WTC11 (cell line): Measurements from ENCODE around the gene OASL. TPM values are rescaled to one million over a fixed set of nuclear protein-coding genes. Genes with fewer than 3 reads are reported as not detected.

Experiments
- CREB1 ChIP-seq: sonication (generic); formaldehyde crosslinking; IDR thresholded peaks from 2 replicates; pipeline ENCODE4 v1.8.0; 2023; ENCODE audit warnings: mild to moderate bottlenecking, missing genetic modification reagents
- SMAD4 ChIP-seq: sonication (generic); formaldehyde crosslinking; IDR thresholded peaks from 2 replicates; pipeline ENCODE4 v1.8.0; 2022; ENCODE audit warnings: mild to moderate bottlenecking, missing genetic modification reagents
- ZNF423 ChIP-seq: fragments of 250-450 bp; sonication (Bioruptor Pico); IDR thresholded peaks from 2 replicates; pipeline ENCODE4 v2.1.2; 2022; ENCODE audit warnings: mild to moderate bottlenecking, moderate library complexity
- total RNA-seq: library from RNA; stranded (reverse); gene quantifications from 3 replicates; pipeline ENCODE4 v1.2.3, GENCODE V29; 2021
- TF ChIP-seq, protein P1 (sequence below): fragments of 200-600 bp; IDR thresholded peaks from 2 replicates; pipeline ENCODE4 v1.8.0; 2022; ENCODE audit warnings: antibody characterized with exemption

OASL gene
- total RNA-seq, 1 experiment from 2014 or later: 0.28 TPM

DNA sequence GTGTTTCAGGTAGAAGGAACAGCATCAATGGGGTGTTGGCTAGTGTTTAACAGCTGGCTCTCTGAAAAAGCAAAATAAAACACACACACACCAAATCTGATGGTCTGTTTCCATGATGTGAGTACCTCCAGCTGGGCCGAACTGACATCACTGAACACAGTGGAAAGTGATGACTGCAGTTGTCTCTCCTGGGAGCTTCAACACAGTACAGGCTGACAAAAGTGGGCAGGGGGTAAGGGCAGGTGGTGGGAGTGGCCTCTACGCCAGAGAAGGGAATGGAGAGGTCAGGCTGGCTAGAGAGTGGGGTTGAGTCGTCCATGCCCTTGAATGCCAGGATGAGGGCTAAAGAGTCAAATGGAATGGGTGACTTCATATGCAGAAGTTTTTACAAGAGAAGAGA is 68.7 kb downstream of the OASL start (continued):
- TF ChIP-seq, protein P1, sequence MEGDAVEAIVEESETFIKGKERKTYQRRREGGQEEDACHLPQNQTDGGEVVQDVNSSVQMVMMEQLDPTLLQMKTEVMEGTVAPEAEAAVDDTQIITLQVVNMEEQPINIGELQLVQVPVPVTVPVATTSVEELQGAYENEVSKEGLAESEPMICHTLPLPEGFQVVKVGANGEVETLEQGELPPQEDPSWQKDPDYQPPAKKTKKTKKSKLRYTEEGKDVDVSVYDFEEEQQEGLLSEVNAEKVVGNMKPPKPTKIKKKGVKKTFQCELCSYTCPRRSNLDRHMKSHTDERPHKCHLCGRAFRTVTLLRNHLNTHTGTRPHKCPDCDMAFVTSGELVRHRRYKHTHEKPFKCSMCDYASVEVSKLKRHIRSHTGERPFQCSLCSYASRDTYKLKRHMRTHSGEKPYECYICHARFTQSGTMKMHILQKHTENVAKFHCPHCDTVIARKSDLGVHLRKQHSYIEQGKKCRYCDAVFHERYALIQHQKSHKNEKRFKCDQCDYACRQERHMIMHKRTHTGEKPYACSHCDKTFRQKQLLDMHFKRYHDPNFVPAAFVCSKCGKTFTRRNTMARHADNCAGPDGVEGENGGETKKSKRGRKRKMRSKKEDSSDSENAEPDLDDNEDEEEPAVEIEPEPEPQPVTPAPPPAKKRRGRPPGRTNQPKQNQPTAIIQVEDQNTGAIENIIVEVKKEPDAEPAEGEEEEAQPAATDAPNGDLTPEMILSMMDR: no peak
- TF ChIP-seq CREB1 (CRISPR knock-in tag) (no peak), ZNF423 (no peak), SMAD4 (CRISPR knock-in tag) (no peak)

Other genes with a start within 250 kb of the OASL start
- 32.5 to 35.5 TPM (median 33.8 TPM) in 3 replicates for gene SPPL3, start 134.9 kb downstream of the OASL start, total RNA-seq
- not detected in 3 replicates for gene HNF1A, start 60.7 kb downstream of the OASL start, total RNA-seq
- gene C12orf43, start 22.8 kb downstream of the OASL start, total RNA-seq: 19.1 to 20.7 TPM (median 19.2 TPM) in 3 replicates
- 0.21 to 0.55 TPM (median 0.55 TPM) in 3 replicates for gene P2RX7, start 93.6 kb upstream of the OASL start, total RNA-seq
- 13.9 to 14.6 TPM (median 14.3 TPM) in 3 replicates for gene P2RX4, start 170.9 kb upstream of the OASL start, total RNA-seq